ENCODE results near the gene ELK4. TPM values are rescaled to one million over a fixed set of nuclear protein-coding genes. Genes with fewer than 3 reads are reported as not detected.
A peak's percentile ranks its signal among the peaks of the same experiment; 100 is the strongest.

Gene ELK4
- total and polyA plus RNA-seq, 2 of the 13 experiments (the other 11 are each of a cell fraction or from before 2014, with no cell fraction given): 8.3 to 13.1 TPM

DNA sequence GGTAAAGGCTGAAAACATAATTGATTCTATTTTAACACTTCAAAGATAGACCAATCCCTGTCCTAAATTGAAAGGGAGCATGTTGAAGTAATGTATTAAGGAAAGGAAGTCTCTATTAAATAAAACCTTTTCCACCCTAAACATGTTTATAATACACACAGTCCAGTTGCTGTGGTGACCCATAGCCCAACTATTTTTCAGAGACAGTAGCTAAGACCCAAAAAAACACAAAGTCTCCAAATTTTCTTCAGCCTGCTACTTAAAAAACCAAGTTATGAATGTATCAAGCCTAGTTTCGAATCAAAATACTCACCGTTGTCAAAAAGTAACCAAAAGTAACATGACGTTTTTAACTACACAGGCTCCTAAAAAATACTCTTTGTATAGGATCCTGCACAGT lies 1.6 kb downstream of the ELK4 start:
- no peak for DNase-seq (ENCODE audit: low spot score)
- CTCF ChIA-PET (ENCODE audit: low intra/inter-chr PET ratio, low total read pairs): no interaction called here
- 0 out of 2 replicates have a peak, but pooled peaks have one; percentile 8 for TF ChIP-seq RFX1 (IDR thresholded peaks at IDR 0.05)
- no peak for TF ChIP-seq ZNF547 (CRISPR knock-in tag; IDR thresholded peaks at IDR 0.05)

DNA sequence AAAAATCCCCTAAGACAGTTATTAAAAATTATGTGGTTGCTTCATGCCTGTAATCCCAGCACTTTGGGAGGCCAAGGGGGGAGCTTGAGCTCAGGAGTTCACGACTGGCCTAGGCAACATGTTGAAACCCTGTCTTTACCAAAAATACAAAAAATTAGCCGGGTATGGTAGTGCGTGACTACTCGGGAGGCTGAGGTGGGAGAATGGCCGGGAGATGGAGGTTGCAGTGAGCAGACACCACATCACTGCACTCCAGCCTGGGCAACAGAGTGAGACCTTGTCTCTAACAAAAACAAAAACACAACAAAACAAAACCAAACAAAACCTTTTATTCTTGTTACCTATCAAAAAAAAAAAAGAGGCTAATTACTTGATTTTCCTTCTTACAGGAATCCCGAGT lies 2.1 kb downstream of the ELK4 start:
- no peaks in the 10 kb centered on the region; a peak in 1 of 5 replicates for H3K27me3 ChIP-seq (ENCODE audit: control insufficient read depth in 1 of 2, insufficient read depth in 2 of 2, low read length in 2 of 2)
- no peaks in the 10 kb centered on the region for H3K9me3 ChIP-seq (ENCODE audit: low read length)
- DNase-seq (ENCODE audit: low spot score) (no peak), ATAC-seq (no peak), FAIRE-seq (no peak)
- peak overlapping the region; percentile 56 to 96 (median 95) for H3K4me3 ChIP-seq (replicated peaks in 1 of 3; ENCODE audit: insufficient read depth in 1 of 3, low read depth in 2 of 3, low read length in 3 of 3)
- ChIA-PET POLR2A (interaction anchor here (1.2 kb wide), 1 partner anchor 38 kb away, joined by 8 read pairs; no protein-coding TSS in a partner anchor), CTCF (ENCODE audit: low intra/inter-chr PET ratio, low total read pairs) (no interaction called here)
- H3K79me2 ChIP-seq (ENCODE audit: insufficient read depth, low read length): peaks cover 55% of the 10 kb centered on the region
- in situ Hi-C loops (cut with HindIII; ENCODE audit: extremely low pct_ligation_motif_present, low pct_unique_long_range_greater_than_20kb): loop anchor here (5.0 kb wide), 1 partner anchor 37 kb away; no protein-coding TSS in a partner anchor
- peaks cover 34% of the 10 kb centered on the region for H3K4me1 ChIP-seq (ENCODE audit: insufficient read depth, low read length)
- 0 out of 2 replicates have a peak, but pooled peaks have one; percentile 39 for TF ChIP-seq ZNF121 (CRISPR knock-in tag; IDR thresholded peaks at IDR 0.05)
- TF ChIP-seq, protein P1, sequence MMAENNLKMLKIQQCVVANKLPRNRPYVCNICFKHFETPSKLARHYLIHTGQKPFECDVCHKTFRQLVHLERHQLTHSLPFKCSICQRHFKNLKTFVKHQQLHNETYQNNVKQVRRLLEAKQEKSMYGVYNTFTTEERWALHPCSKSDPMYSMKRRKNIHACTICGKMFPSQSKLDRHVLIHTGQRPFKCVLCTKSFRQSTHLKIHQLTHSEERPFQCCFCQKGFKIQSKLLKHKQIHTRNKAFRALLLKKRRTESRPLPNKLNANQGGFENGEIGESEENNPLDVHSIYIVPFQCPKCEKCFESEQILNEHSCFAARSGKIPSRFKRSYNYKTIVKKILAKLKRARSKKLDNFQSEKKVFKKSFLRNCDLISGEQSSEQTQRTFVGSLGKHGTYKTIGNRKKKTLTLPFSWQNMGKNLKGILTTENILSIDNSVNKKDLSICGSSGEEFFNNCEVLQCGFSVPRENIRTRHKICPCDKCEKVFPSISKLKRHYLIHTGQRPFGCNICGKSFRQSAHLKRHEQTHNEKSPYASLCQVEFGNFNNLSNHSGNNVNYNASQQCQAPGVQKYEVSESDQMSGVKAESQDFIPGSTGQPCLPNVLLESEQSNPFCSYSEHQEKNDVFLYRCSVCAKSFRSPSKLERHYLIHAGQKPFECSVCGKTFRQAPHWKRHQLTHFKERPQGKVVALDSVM (CRISPR knock-in tag; IDR thresholded peaks at IDR 0.05): peak; percentile 63; the same call in 1 of the 2 replicates
- no peak for TF ChIP-seq HDAC1 (CRISPR knock-in tag; IDR thresholded peaks at IDR 0.05)
- H3K9ac ChIP-seq (ENCODE audit: insufficient read depth, low read depth, low read length): peak overlapping the region; percentile 82
- BruUV-seq (replicated peaks): no TSS peak
- intact Hi-C loops (cut with micrococcal nuclease; ENCODE audit: unreplicated experiment): no loop called here
- H3K36me3 ChIP-seq (replicated peaks in 1 of 2; ENCODE audit: control insufficient read depth in 1 of 2, insufficient read depth in 2 of 2, low read length in 2 of 2): peaks cover 0 to 11% of the 10 kb centered on the region in 2 experiments; a peak in 2 of 5 replicates
- no peak overlapping the region for H2AFZ ChIP-seq (ENCODE audit: low read length)
- 53% methylated on average over 6 of the region's 6 CpGs for WGBS (ENCODE audit: low lambda C conversion rate)
- peak overlapping the region; percentile 72 for H3K4me2 ChIP-seq (ENCODE audit: low read depth, low read length)
- peaks cover 8% of the 10 kb centered on the region for H4K20me1 ChIP-seq (ENCODE audit: insufficient read depth, low read length)
- peak overlapping the region; percentile 96 for H3K27ac ChIP-seq (ENCODE audit: extremely low read length, insufficient read depth, low read length)

More for the DNA sequence above, 1.6 kb downstream of the ELK4 start:
- intact Hi-C loops (cut with micrococcal nuclease; ENCODE audit: unreplicated experiment) (no loop called here), in situ Hi-C loops (cut with HindIII; ENCODE audit: extremely low pct_ligation_motif_present, low pct_unique_long_range_greater_than_20kb) (loop anchor here (5.0 kb wide), 1 partner anchor 38 kb away; no protein-coding TSS in a partner anchor)
- WGBS (ENCODE audit: low lambda C conversion rate): 0% methylated on average over 3 of the region's 3 CpGs
- Histone ChIP-seq H4K20me1 (ENCODE audit: insufficient read depth, low read length) (peaks cover 8% of the 10 kb centered on the region), H3K36me3 (replicated peaks in 1 of 2; ENCODE audit: control insufficient read depth in 1 of 2, insufficient read depth in 2 of 2, low read length in 2 of 2) (peaks cover 0 to 9% of the 10 kb centered on the region in 2 experiments; a peak in 1 of 5 replicates), H2AFZ (ENCODE audit: low read length) (no peak overlapping the region), H3K4me3 (replicated peaks in 1 of 3; ENCODE audit: insufficient read depth in 1 of 3, low read depth in 2 of 3, low read length in 3 of 3) (peak overlapping the region; percentile 56 to 96 (median 95); a peak in 5 of 6 replicates), H3K9me3 (ENCODE audit: low read length) (no peaks in the 10 kb centered on the region), H3K9ac (ENCODE audit: insufficient read depth, low read depth, low read length) (peak overlapping the region; percentile 82), H3K4me2 (ENCODE audit: low read depth, low read length) (peak overlapping the region; percentile 72), H3K27ac (ENCODE audit: extremely low read length, insufficient read depth, low read length) (peak overlapping the region; percentile 96), H3K79me2 (ENCODE audit: insufficient read depth, low read length) (peaks cover 50% of the 10 kb centered on the region), H3K4me1 (ENCODE audit: insufficient read depth, low read length) (peaks cover 38% of the 10 kb centered on the region), H3K27me3 (ENCODE audit: control insufficient read depth in 1 of 2, insufficient read depth in 2 of 2, low read length in 2 of 2) (no peaks in the 10 kb centered on the region; a peak in 1 of 5 replicates)
- no peak for FAIRE-seq
- no TSS peak for BruUV-seq (replicated peaks)
- POLR2A ChIA-PET: interaction anchor here (1.0 to 3.7 kb wide), 6 partner anchors 12 to 38 kb away, joined by 4 to 63 read pairs (median 12); no protein-coding TSS in a partner anchor
- no peak for ATAC-seq
